NCI-H345 treated with DMSO at 0.1 percent for 48 hours (cell line): ENCODE results near the gene INPP5D.
"Not testable (repeated sequence)": the region's sequence is repeated elsewhere in the genome, so short reads cannot be mapped to it uniquely, and the experiment has no call there.

ENCODE experiments used
- DNase-seq: peaks from one replicate; lab custom pipeline; 2025; ENCODE audit not compliant: unreplicated experiment; lab: John Stamatoyannopoulos, UW

INPP5D gene

DNA sequence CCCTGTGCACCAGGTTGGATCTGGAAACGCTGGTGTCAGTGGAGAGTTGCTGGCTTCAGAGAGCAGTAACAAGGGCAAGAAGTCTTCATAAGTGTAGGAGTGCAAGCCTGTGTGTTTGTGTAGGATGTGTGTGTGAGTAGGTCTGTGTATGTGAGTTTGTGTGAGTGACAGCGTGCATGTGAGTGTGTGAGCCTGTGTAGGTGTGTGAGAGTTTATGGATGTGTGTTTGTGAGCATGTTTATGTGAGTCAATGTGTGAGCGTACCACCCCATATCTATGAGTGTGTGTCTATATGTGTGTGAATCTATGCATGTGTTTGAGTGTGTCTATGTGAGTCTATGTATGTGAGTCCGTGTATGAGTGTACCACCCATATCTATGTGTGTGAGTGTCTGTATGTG is 104.8 kb downstream of the INPP5D start:
- no peak for DNase-seq

DNA sequence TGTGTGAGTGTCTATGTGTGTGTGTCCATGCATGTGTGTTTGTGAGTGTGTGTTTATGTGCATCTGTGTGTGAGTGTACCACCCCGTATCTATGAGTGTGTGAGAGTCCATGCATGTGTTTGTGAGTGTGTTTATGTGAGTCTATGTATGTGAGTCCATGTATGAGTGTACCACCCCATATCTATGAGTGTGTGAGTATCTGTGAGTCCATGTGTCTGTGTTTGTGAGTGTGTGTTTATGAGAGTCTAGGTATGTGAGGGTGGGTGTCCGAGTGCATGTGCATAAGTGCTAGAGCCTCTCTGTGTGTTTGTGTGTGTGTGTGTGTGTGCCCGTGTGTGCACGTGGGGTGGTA is 105.4 kb downstream of the INPP5D start:
- no peak for DNase-seq

DNA sequence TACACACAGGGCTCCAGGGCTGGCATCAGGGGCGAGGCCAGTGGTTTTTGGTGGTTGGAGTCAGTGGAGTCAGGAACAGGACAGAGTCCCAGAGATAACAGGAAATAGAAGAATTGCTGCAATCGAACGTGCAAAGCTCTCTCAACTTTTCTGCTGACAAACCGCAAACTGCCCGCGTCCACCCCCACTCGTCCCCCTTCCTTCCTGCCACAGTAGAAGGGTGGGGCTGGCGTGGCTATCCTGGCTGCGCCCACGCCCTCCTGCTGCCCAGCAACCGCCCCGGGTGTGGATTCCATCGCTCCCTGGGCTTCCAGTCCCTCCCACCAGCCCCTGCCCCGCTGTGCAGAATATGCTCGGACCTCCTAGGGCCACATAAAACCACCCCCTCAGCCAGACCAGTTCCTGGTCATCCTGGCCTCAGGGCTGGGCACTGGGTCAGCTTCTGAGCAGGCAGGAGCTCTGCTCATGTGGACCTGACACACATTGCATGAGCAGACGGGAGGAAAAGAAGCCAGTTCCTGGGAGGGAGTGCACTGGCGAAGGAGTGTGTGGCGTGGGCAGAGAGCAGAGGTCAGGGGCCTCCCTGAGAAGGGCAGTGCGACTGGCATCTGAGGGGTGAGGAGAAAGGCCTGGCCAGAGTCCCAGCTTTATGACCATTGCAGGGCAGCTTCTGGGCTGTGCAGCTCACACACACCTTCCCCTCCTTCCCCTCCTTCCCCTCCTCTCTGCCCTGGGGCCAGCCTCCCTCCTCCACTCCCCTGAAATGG is 105.9 kb downstream of the INPP5D start:
- no peak for DNase-seq

DNA sequence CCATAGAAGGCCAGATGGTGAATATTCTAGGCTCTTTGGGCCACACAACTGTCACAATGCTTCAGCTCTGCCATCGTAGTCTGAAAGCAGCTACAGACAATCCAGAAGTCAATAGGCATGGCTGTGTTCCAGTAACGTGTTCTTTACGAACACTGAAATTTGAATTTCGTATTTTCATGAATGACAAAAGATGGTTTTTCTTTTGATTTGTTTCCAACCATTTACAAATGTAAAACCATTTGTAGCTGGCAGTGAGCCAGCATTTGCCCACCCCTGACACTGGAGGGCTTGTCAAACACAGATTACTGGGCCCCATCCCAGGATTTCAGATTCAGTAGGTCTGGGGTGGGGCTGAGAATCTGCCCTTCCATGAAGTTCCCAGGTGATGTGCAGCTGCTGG is 108.3 kb downstream of the INPP5D start:
- DNase-seq, result no peak

DNA sequence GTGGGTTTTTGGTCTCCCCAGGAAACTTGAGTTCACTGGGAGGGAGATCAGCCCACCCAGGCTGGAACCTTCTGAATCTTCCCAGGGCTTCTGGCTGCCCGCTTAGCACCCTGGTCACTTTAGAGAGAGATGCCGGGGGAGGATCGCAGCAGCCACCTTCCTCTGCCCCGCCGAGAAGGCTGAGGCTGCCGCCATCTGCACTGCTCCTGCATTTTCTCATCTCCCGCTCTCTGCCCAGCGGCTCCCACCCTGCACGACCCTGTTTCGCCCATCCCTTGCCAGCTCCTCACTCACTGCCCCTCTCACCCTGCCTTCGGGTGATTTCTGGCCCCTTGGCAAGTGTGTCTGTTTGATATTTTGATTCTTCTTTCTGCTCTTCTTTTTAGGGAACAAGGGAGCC is 108.8 kb downstream of the INPP5D start:
- no peak for DNase-seq

DNA sequence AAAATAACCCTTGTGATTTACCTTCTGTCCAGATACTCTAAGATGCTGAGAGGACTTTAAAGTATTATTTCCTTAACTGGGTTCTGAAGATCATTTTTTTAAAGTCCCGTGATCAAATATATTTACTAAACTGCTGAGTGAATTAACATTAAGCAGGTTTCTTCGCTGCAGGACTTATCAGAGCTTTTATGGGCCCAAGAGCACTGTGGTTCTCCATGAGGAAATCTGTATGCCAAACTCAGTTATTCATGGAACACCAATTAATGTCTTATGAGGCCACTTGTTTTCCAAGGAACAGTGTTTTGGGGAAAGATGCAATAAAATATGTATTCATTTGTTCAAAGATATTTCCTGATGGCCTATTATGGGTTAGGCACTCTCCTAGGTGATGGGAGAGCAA is 111.2 kb downstream of the INPP5D start:
- no peak for DNase-seq

DNA sequence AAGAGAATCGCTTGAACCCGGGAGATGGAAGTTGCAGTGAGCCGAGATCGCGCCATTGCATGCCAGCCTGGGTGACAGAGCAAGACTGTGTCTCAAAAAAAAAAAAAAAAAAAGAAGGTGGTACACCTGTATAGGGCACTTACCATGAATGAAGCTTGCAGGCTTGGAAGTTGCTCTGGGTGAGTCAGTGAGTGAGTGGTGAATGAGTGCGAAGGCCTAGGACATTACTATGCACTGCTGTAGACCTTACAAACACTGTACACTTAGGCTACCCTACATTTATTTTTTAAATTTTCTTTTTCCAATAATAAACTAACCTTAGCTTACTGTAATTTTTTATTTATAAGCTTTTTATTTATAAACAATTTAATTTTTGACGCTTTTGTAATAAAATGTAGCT is 113.0 kb downstream of the INPP5D start:
- DNase-seq, result no peak

DNA sequence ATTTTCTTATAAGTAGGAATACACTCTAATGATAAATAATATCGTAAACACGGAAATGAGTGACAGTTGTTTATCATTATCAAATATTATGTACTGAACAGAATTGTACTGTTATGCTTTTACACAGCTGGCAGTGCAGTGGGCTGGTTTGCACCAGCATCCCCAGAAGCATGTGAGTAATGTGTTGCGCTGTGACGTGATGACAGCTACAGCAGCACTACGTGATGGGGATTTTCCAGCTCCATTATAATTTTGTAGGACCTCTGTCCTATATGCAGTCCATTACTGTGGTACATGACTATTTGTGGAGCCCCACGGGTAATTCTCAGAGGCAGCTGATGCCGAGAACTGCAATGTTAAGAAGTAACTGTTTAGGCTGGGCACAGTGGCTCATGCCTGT is 114.0 kb downstream of the INPP5D start:
- DNase-seq, result no peak

DNA sequence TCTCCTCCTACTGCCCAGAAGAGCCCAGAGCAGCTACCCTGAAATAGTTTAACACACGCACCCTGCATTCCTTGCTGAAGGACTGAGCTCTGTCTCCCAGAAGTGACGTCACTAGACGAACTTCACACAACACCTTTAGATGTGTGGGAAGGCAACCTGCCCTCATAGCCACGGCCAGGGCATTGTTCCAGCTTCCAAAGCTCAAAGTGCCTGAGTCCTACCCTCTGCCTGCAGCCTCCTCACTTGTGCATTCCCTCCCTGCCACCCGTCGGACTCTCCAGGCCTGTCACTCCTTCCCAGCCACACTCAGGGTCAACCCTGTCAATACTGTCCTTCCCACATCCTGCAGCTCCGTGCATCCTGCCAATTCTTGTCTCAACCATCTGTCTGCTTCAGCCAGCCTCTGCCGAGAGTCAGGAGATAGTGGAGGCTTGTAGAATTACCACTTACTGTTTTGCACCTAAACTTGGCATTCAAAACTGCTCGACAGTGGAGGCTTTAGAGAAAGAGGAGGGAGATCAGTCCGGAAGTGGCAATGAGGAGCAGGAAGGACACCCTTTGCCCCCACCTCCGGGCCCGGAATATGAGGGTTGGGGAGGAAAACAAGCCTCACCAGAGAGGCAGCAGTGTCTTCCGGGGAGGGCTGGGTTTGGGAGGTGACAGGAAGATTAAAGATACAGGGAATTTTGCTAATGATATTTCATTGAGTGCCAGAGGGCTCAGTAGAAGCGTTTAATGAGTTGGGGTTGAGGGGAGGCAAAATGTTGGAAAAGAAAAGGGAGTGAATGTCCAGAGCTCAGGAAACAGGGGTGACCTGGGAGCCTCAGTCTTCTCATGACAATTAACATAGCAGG is 119.1 kb downstream of the INPP5D start:
- no peak for DNase-seq

DNA sequence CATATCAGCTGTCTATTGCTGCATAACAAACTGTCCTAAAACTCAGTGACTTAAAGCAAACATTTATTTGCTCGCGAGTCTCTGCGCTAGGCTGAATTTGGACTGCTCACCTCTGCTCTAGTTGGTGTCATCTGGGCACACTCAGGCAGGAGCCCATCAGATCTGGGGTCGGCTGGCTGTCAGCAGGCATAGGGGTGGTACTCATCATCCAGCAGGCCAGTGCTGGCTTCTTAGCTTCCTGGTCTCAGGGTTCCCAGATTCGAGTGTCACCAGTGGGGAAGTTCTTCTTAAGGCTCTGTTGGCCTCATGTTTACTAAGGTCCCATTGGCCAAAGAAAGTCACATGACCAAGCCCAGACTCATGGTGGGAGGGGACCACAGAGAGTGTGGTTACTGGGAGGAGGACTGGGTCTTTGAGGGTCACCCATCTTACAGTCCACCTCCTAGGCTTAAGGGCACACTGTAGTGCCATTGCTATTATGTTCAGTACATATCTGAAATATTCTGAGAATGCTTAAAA is 119.8 kb downstream of the INPP5D start:
- no peak for DNase-seq

DNA sequence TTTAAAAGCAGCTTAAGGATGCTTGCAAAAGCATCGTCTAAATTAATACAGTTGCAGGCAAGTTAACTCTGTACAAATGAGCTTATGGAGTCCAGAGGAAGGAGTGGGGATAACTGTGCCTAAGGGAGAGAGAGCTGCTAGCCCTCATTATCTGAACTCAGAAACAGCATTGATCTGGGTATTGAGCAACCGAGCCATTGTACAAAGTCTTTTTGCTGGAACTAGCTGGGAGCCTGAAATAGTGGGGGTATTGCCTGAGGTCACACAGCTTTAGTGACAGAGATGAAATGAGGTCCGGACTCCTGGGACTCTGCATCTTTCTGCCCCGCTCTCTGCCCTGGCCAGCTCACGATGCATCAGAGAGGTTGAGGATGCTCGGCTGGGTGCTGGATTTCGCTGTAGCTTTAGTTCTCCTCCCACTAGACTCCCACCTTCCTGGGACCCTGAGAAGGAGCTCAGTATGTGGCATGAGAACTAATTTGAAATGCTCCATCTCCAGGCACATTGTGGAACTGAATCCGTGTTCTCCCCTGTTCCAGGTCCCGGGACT is 123.8 kb downstream of the INPP5D start:
- DNase-seq, result no peak

DNA sequence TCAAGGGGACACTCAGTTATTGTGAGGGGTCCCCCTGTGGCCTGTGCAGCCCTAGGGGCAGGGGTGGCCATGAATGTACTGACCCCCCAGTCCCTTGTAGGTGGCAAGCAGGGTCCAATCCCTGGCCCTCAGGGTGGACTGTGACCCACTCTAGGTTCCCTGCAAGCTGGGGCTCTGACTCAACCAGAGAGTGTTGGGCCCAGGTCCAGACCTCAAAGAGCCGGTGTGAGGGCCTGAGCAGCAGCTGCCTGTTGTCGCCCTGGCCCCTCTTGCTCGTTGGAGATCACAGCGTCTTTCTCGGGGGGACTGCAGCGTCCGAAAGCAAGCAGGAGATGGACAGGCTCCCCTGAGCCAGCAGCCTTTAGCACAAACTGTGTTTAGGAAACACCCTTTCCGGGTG is 124.5 kb downstream of the INPP5D start:
- no peak for DNase-seq

DNA sequence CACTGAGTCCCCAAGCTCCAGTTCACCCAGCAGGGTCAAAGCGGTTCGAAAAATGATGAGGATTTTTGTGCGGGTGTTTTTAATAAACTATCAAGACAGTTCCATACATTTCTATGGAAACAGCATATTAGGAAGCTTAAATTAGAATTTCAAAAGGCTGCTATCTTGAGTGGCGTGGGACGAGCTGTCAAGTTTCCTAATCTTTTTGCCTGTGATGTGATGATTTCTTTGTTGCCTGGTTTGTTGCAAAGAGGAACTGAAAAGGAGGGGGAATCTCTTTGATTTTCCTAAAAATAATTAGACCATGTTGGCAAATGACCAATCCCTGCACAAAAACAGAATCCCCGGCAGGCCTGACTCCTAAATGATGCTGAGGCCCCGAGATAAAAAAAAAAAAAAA is 125.2 kb downstream of the INPP5D start:
- DNase-seq, result no peak

DNA sequence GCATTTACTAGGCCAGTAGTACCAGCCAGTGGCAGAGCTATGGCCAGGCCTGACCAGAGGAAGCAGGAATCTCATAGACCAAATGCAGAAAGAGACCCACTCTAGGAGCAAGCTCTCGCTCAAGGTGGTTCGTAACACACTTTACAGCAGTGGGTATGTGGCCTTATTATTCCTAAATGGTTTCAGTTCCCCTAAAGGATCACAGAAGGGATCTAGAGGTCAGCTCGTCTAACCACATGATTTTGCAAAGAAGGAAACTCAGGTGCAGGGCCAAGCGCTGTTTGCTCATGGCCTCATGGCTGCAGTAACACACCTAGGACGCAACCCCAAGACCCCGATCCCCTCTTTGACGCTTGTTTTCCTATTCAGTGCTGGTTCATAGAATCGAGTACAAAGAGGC is 125.8 kb downstream of the INPP5D start:
- no peak for DNase-seq

DNA sequence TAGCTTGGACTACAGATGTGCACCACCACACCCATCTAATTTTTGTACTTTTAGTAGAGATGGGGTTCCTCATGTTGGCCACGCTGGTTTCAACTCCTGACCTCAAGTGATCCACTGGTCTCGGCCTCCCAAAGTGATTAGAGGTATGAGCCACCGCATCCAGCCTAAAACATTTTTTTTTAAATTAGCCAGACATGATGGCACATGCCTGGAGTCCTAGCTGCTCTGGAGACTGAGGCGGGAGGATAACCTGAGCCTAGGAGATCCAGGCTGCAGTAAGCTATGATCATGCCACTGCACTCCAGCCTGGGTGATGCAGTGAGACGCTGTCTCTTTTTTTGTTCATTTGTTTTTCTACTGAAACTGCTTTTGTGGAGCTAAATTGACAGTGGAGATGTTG is 126.7 kb downstream of the INPP5D start:
- no peak for DNase-seq

DNA sequence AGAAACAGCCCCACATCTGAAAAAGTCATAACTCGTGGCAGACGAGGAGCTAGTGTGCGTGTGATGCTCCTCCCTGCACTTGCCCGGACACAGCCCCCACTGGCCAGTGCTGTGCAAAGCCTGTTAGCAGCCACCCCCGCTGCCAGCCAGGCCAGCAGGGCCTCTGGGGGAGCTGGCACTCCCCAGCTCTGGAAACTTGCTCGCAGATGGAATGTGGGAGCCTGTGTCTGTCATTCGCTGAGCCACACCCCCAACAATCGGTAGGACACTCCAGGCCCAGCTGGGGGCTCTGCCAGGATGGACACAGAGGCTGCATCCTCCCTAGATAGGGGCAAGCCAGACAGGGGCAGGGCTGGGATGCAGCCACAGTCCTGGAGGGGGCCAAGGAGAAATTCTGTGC is 128.9 kb downstream of the INPP5D start:
- DNase-seq, result no peak

DNA sequence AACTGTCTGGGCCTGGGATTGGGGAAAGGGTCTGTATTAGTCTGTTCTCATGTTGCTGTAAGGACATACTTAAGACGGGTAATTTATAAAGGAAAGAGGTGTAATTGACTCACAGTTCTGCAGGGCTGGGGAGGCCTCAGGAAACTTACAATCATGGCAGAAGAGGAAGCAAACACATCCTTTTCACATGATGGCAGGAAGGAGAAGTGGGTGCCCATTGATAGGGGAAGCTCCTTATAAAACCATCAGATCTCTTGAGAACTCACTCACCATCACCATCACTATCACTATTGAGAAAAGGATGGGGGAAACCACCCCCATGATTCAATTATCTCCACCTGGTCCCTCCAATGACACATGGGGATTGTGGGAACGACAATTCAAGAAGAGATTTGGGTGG is 130.9 kb downstream of the INPP5D start:
- not testable (repeated sequence) for DNase-seq

DNA sequence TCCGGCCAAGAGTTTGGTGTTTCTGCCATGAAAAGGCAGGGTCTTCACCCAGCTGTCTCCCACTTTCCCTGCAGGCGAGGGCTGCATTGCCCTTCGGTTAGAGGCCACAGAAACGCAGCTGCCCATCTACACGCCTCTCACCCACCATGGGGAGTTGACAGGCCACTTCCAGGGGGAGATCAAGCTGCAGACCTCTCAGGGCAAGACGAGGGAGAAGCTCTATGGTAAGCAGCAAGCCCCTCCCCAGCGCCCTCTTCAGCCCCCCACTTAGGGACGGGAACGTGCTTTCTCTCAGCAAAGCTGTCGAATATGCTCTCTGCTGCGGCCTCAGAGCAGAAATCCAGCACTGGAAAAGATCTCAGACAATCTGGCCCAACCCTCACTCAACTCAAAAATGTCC is 133.6 kb downstream of the INPP5D start:
- no peak for DNase-seq

DNA sequence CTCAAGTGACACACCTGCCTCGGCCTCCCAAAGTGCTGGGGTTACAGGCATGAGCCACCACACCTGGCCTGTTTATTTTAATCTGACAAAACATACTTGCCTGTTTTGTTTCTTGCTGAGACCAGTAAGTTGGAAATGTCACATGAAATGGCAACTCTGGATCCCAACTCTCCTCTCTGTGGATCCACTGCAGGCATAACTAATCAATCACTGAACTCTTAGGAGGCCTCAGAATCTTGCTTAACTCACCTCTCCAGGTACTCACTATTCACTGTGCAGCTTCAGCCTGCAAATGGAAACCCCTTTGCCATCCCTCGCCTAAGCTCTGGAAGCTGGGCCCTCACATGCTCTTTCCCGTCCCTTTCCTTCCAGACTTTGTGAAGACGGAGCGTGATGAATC is 134.9 kb downstream of the INPP5D start:
- no peak for DNase-seq

DNA sequence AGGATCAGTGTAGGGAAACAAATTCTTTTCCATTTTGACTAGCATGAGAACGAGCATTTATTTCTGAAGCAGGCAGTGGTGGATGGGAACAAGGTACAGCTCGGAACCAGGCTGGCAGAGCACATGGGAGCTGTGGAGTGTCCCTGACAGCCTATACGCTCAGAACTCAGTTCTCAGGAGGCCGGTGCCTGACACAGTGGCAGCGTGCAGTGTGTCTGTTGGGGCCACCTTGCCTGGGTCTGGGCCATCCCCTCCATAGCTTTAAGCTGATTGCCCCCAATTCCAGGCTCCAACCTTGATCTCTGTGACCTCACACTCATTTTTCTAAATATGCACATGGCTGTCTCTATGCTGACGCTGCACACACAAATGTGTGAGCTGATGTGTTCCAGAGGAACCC is 136.9 kb downstream of the INPP5D start:
- DNase-seq, result no peak

DNA sequence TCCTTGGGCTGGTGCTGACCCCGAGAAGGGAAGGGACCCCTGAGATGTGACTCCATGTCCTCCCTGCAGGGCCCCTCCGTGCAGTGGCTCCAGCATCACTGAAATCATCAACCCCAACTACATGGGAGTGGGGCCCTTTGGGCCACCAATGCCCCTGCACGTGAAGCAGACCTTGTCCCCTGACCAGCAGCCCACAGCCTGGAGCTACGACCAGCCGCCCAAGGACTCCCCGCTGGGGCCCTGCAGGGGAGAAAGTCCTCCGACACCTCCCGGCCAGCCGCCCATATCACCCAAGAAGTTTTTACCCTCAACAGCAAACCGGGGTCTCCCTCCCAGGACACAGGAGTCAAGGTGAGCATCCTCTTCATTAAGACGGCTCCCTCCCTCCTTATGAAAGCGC is 137.9 kb downstream of the INPP5D start:
- no peak for DNase-seq

DNA sequence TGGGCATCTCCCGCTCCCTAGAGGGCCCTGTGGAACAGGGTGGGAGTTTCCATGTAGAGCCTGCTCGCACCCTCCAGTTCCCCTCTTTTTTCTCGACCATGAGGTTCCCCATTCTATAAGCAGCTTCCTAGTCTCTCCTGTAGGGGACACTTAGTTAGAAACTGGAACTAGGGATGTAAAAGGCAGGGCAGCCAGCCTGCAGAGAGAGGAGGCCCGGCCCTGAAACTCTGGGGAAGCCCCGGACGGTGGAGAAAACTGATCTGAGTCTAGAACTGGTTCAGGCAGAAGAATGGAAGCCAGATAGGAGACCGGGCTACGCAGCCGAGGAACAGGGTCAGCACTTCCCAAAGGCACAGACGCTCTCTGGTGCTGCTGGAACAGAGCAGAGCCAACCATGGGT is 139.7 kb downstream of the INPP5D start:
- no peak for DNase-seq
